ENCODE results near the gene PPME1.

Gene PPME1

DNA sequence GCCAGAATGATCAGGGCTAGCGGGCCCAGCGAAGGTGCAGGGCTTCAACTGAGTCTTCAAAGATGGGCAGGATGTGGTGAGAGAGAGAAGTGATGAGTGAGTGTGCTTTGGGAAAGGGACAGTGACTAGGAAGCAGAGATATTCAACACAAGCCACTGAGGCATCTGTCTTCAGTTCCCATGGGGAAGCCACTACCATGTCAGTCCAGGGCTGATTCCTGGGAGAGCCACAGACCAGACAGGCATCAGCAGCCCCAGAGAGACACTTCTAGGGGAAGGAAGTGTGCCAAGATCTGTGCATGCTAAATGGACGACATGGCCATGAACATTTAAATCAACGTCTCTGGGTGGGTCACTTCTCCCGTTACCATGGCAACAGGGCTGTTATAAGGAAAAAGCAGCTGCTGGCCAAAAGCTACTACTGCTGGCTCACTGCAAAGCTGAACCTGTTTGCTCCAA lies 111.9 kb downstream of the PPME1 start:
- DNase-seq, result no peak

- DNase-seq, result no peak
These were observed 112.6 kb downstream of the PPME1 start for GRCh38 chr11:74283580-74284180.

GRCh38 chr11:74284466-74284865 lies 113.4 kb downstream of the PPME1 start:
- DNase-seq, result no peak

DNA sequence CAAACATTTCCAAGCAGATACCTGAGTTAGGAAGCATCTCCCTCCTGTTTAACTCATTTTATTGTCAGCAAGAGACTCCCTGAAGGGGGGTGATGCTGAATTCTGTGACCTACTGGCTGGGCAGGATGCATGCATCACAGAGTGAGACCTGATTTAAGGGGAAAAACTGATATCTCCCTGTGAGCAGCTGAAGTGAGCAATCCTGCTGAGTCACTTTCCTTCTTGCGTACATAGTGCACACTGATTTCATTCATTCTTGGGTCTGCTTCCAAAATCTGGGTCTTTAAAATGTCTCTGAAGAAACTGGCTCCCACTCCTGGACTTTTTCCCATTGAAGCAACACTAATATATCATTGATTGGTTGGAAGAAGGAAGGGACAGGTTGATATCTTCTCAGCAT lies 117.1 kb downstream of the PPME1 start:
- DNase-seq, result no peak

GRCh38 chr11:74288911-74289310 lies 117.8 kb downstream of the PPME1 start:
- no peak for DNase-seq

GRCh38 chr11:74297484-74297883 lies 126.4 kb downstream of the PPME1 start:
- DNase-seq, result no peak

- no peak for DNase-seq
These were observed 127.9 kb downstream of the PPME1 start for GRCh38 chr11:74299015-74299414.
